Inflammatory macrophage treated with lipopolysaccharide for 4 hours (primary cell): Measurements from ENCODE around the gene EPAS1.
A peak's percentile ranks its signal among the peaks of the same experiment; 100 is the strongest.

Experiments
- DNase-seq: peaks from one replicate; pipeline ENCODE4 v3.0.0-alpha.2; 2020

Gene EPAS1

DNA sequence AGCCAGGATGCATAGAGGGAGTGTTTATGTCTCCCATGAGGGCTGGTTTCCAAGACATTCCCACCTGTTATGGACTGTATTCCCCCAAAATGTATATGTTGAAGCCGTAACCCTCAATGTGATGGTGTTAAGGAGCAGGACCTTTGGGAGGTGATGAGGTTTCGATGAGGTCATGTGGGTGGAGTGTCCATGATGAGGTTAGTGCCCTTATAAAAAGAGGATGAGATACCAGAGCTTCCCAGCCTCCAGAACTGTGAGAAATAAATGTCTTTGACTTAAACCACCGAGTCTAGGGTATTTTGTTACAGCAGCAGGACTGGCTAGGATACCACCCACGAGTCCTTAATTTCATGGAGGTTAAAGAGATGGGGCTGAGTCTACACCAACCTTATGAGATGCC, 22.6 kb upstream of the EPAS1 start:
- DNase-seq, result peak; percentile 55

DNA sequence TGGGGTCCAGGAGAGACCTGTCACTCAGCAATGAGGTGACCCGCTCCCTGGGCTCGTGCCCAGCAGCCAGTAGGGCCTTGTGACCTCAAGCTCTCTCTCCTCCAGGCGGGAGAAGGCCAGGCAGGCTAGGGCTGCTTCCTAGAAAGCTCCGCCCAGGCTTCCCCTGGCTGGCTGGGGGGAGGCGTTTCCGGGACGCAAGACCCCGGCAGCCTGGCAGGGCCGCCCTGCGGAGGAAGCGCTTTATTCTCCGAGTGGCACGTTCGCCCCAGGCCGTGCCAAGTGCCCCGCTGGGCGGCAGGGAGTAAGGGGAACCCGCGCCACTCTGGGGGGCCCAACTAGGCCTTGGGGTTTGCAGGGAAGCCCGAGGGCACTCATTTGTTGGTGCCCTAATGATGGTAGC, 21.2 kb upstream of the EPAS1 start:
- DNase-seq, result peak; percentile 25

DNA sequence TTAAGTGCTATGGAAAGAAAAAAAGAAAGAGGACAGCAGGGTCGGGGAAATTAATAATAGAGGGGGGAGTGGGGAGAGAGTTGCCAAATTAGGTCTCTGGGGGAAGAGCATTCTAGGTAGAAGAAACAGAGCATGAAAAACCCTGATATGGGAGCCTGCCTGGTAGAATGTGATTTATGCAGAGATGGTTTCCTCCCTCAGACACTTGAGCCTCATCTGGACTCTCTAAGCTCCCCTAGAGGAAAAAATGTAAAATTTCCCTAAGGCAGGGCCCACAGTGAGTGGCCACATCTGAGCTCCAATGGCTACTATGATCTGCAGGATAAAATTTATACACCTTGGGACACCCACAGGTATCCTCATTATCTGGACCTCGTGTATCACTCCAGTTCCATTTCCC, 20.6 kb upstream of the EPAS1 start:
- no peak for DNase-seq

DNA sequence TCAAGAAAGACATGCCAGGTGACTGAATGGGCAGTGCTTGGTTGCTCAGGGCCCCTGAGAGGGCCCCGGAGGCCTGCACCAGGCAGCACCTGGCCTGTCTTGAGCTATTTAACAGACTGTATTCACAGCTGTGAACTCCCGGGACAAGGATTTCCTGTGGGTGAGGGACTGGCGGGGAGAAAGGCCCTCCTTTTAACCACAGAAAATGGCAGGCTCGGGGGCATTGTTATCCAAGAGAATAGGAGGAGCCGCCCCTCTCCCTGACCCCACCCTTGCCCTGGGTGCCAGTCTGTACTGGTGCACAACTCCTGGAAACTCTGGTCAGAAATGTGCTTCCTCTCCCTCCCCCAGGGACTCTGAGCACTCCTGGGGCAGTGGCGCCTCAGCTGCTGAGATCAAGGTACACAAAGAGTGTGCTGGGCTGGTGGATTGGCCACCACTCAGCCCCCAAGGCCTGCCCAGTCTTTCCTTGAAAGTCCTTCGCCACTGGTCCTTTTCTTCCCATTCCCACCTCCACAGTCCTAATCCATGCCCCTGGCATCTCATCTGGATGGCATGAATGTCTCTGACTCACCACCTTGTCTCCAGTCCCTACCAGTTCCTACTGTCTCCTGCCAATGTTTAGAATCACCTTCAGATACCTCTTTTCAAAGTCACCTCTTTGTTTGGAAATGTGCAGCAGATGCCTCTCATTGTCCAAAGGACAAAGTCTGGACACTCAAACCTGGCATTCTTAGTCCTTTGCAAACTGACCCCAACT, 19.6 kb upstream of the EPAS1 start:
- no peak for DNase-seq

DNA sequence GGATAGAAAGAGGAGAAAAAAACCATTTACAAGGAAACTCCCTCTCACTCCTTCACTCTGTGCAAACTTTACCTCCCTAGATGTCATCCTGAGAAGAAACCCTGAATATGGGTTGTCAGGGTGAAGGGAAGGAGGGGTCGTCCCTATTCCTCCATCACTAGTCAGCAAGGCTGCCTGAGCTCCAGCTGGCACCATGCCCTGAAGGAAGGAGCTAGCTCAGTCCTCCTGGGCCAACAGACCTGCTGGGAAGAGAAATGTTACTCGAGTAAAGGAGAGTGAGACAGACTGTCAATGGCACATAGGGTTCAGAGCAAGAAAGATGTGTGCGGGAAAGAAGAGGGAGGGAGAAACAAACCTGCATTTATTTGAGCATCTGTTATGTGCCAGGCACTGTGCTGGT, 18.3 kb upstream of the EPAS1 start:
- DNase-seq, result no peak

DNA sequence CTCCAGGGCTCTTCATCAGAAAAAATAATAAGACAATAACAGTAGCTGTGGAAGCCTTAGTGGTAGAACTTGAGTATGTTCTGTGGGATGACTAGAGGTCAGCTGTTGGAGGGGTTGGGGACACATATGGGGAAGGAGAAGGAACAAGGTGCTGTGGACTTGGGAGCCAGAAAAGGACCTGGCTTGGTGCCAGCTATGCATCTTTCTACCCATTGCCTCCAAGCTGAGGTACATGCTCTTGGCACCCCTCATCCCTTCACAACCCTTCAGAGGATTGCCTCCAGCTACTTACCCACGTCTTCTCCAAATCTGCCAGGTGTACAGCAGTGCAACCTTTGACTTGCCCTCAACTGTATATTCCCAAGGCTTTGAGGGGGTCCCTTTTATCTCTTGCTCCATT, 15.3 kb upstream of the EPAS1 start:
- no peak for DNase-seq

DNA sequence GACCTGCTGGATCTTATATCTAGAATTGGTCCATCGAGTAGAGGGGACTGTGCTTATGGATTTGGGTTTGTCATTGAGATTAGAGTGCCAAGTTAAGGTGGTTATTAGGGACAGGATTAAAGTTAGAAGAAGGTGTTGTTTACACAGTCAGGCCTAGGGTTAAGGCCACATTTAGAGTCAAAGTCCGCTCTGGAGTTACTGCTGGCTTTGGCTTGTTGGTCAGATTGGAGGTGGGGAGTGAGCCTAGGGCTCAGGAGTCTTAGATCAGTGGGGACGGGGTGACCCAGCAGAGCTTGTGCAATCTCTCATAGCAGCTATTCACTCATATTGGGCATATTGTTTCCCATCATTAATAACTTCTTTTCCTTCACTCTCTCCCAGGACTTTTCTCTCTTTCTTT, 13.5 kb upstream of the EPAS1 start:
- no peak for DNase-seq

DNA sequence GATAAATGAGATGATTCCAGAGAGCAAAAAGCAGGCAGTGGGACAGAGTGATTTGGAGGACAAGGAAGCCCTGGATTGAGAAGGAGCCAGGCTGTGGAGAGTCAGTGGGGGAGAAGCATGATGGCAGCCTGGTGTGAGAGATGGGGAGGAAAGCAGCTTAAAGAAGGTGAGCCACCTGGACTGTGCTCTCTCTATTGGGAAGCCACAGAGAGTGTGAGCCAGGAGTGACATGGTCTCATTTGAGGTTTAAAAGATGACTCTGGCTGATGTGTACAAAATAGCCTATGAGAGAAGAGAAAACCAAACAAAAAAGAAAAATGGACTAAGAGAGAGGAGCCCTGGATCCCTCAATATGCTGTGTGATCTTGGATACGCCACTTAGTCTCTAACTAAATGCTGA, 12.9 kb upstream of the EPAS1 start:
- DNase-seq, result no peak

DNA sequence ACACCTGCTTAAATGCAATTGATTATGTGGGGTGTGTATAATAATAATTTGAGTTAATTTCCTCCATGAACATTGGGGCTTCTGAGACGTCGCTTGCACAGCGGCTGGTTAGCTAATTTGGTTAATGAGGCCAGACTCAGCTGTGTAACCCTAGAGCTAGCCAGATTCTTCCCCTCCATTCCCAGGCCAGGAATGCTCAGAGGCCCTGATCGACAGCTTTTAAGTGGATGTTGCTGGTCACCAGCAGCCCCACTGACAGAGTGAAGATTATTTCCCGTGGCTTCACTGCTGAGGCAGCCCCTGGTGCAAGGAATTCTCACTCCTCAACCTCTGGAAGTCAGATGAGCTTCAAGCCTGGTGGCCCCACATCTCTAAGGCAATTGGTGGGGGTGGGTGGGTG, 12.4 kb upstream of the EPAS1 start:
- no peak for DNase-seq

DNA sequence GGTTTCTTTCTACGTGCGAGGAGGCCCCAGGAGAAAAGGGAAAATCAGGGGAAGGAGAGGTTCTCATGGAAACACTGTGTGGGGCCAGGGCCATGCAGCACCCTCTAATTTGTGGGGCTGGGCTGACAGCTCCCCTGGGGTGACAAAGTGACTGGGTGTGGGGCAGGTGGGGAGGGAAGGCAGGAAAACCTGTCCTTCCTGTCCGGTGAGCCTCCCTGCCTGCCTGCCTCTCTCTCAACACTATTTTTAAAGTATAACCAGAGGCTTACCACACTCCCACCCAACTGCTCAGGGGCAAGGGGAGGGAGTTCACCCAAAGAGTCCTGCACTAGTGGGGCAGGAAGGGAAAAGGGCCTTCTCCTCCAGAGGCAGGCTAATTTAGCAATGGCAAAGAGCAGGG, 10.5 kb upstream of the EPAS1 start:
- no peak for DNase-seq

DNA sequence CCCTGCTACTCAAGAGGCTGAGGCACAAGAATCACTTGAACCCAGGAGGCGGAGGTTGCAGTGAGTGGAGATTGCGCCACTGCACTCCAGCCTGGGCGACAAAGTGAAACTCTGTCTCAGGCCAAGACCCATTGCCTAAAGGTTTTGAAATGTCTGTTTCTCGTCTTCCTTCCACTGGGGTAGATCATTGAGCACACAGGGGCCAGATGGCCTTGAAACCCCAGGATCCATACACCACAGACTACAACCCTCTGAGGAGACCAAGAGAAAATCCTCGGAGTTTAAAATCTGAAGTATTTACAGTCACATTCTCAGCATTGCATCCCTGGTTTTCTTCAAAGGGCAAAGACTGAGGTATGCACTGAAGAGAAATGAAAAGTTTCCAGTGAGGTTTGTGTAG, 7.1 kb upstream of the EPAS1 start:
- peak; percentile 26 for DNase-seq

DNA sequence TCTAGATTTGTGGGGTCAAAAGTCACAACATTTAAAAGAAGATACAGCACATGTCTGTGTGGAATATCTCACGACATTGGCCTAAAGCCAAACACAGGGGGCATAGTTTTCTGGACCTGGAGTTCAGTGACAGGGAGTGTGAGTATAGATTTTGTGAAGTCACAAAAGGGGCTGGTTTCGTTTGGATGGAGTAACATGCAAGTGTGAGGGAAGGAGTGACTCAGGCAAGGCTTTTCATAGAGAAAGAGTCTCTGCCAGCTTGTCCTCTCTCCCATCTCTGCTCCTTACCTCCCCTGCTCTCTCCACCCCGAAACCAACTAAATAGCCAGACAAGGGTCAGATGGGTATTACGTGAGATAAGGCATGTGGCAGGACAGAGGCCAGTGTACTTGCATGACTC, 3.7 kb upstream of the EPAS1 start:
- DNase-seq, result no peak

DNA sequence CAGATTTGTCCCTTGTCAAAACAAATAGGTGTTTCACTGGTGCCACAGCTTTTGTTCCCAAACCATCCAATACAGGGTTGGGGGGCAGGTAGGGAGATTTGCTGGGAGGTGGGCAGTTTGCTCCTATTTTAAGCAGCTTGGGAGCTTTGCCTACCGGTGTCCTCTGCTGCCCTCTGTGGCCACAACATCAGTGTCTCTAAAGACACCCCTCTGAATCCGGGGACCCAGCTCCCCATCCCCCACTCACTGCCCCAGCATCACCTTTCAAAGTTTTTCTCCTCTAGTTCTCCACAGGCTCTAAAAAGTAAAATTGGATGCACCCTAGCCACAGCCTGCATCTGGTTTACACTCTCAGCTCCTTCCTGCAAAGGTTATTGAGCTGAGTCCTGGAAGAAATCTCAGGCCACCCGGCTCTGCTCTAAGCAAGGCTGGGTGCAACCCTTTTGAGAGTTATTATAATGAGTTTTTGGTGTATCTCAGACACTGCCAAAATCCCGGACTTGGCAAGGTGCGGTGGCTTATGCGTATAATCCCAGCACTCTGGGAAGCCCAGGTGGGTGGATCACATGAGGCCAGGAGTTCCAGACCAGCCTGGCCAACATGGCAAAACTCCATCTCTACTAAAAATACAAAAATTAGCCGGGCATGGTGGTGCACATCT, 2.9 kb upstream of the EPAS1 start:
- no peak for DNase-seq

DNA sequence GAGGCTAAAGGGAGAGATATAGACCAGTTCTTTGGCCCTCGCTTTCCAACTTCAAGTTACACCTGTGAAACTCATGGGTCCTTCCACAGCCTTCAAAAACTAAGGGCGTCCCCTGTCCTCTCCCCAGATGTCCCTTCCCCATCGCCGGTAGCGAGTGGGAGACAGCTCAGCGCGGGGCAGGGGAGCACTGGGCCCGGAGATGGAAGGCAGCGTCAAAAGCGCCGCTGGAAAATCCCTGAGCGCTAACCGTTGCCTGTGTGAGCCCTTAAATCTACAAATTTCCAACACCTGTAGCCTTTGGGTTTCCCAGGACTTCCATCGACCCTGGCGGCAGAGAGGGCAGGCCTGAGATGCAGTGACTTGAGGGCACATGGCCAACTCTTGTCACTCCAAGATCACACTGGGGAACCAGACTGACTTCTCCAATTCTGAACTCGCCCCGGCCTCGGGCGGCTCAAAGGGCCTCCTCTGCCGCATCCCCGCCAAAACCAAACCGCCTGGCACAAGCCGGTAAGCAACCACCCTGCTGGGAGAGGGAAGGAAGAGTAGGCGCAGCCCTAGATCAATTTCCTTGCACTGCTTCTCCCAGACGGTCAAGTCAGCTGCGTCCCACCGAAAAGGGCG, 879 bp upstream of the EPAS1 start:
- DNase-seq, result peak; percentile 69

DNA sequence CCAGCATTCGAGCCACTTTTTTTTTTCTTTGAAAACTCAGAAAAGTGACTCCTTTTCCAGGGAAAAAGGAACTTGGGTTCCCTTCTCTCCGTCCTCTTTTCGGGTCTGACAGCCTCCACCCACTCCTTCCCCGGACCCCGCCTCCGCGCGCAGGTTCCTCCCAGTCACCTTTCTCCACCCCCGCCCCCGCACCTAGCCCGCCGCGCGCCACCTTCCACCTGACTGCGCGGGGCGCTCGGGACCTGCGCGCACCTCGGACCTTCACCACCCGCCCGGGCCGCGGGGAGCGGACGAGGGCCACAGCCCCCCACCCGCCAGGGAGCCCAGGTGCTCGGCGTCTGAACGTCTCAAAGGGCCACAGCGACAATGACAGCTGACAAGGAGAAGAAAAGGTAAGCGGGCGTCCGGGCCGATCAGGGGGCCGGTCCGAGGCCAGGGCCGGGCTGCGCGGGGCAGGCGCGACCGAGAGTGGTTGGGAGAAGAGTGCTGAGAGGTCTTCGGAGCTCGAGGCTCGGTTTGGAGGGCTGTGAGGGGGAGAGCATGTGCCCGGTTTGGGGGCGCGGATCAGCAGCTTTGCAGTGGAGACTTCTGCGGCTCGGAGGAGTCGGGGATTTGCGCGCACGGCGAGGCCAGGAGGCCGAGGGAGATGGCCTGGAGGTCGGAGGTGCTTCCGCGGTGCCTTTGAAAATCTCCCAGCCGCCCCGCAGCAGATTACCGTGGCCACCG, 502 bp downstream of the EPAS1 start:
- peak; percentile 24 for DNase-seq

DNA sequence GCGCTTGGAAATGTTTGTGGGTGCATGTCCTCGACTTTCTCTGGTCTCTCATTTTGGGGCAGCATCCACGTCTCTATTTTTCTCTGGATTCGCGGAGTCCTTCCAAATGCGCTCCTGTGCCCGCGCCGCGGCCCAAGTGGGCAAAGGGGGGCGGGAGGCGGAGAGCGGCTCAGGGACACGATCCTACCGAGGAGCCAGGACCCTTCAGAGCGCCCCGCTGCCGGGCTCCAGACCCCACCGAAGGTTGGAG, 990 bp downstream of the EPAS1 start:
- DNase-seq, result no peak

DNA sequence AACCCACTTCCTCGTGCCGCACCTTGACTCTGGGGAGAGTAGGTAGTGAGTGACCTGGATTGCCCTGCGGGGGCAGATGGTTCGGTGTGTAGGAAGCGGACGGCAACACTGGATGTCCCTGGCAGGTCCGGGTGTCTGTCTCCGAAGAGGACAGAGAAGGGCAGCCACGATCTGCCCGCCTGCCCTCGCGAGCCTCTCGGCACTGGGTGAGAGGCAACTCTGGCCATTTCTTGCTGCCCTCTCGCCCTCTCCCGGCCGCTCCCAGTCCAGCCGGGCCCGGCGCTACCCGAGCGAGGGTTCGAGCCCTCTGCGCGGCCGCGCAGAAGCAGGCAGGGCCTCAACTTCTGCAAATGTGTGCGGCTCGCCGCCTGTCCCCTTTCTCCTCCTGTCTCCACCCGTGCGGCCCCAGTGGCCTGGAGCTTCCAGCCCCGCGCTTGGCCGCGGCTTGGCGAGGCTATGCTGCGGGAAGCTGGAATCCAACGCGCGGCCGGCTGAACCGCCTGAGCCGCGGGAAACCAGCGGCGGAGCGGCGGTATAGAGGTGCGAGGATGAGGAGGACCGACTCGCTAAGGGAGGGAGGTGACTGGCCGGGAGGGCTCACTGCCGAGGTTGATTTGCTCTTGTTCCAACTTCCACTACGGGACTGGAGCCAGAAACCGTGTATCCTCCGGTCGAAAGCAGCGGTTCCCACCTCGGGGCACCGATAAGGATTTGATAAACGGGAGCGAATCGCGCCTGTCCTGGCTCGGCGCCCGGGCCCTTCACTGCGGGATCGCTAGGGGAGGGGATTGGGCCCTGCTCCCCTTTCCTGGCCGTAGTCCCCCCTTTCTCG, 1.5 kb downstream of the EPAS1 start:
- DNase-seq, result peak; percentile 78

DNA sequence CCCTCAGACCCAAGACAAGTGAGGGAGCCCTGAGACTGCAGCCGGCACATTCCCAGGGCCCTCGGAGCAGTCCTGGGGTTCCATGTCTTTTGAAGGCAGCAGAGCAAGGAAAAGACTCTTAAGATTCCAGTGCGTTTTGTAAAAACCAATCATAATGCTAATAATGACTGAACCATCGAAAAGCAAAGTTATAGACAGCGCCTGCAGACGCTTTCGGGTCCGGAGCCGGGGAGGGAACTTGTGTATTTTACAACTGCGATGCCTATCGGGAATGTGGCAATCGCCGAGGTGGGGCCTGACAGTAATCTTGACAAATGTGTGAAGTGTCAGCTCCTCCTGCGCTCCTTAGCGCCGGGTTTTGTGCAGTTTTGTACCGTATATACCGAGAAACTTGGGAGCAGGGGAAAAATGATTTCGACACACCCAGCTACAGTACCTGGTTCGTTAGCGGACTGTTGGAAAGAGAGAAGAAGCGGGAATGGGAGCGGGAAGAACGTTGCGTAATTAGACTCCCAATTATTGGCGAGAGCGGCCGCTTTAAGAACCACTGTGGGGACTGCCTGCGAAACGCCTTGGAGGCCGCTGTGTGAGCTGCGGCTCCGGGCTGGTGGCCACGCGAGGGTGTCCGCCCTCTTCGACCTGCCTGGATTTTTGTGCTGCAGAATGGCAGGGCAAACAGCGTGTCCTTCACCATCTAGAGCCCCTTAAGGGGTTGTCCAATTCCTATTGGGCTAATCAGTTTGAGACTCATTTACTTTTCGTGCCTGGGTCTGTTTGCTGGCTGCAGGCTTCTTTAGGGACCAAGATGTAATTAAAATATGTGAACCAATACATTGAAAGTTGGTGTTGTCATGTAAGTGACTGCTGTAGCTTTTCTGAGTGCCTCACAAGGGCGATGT, 2.4 kb downstream of the EPAS1 start:
- peak; percentile 78 for DNase-seq

DNA sequence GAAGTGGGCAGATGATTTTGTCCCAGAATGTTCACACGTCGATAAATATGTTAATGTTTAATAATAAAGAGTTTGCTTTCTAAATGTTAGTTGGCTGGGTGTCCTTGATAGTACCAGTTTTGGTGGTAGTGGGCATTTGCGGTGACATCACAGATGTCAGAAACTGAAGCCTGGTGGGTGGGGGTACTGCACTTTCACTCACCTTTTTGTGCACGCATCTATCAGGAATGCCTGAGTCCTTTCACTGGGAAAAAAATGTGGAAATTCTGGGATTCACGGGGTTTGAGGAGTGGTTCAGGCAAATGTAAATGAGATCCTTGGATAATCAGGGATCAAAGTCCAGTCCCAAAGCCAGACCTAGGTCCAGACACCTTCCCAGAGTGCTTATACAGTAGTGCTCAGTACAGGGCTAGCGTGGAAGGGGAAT, 3.2 kb downstream of the EPAS1 start:
- no peak for DNase-seq

DNA sequence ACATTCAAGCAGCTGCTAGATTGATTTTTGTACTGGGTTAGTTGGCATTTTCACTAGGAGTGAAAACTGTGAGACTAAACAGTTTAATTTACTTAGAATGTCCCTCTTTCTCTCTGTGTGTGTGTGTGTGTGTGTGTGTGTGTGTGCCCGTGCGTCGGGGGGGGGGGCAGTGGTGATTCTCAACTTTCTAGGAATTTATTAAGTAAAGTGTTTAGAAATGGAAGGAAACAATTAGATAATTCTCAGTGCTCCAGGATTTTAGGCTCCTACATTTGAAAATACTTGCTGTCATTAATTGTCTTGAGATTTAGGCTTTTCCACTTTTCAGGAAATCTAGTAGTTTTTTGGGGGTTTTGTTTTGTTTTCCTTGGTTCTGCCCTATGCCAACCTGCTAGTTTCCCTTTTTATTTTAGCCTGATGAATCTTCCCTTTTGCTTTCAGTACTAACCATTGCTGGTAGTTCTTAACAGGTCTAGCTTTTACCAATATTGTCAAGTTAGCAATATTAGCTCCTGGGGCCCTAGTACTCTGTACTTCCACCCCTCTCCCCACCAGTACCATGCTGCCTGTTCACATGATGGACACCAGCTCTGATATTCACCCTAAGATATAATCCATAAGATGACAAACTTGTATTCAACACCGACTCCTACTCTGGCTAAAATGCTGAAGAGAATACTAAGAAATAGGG, 4.9 kb downstream of the EPAS1 start:
- DNase-seq, result peak; percentile 36

DNA sequence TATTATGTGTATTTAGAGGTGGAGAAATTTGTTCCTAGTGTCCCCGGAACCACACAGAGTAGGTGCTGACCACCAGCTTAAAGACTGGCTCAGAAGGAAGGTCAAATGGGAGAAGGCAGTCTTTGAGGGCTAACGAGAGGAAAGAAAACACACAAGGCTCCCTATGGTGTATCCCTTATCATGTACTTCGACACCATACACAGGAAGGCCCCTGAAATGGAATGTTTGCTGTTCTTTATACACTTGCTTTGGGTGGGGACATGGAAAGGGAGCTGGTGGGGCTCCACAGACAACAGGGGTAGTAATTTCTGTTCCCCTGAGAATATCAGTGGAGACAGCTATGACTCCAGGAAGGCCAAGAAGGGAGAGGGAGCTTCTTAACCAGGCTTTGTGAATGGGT, 6.0 kb downstream of the EPAS1 start:
- no peak for DNase-seq
